CD14-positive monocyte (primary cell): ENCODE results near the gene RREB1. TPM values are rescaled to one million over a fixed set of nuclear protein-coding genes. Genes with fewer than 3 reads are reported as not detected.

Source experiments
- DNase-seq, 3 donors: peaks; one replicate each; pipeline ENCODE4 v3.0.0-alpha.2; 2011 to 2022
- H2AFZ ChIP-seq: 2 replicates; pipeline ENCODE4 v1.6.0; 2012; ENCODE audit warnings: mild to moderate bottlenecking, low read depth, low read length, inconsistent platforms; ENCODE audit not compliant: insufficient read depth, poor library complexity, severe bottlenecking
- H3K27ac ChIP-seq, 2 donors: 1 replicate in 1 of 2; 2 replicates in 1 of 2; pipeline ENCODE4 v1.5.1; 2012 to 2013; ENCODE audit warnings: low read length in 2 of 2, control low read depth in 1 of 2, inconsistent platforms in 1 of 2, low read depth in 1 of 2, mild to moderate bottlenecking in 1 of 2
- H3K27me3 ChIP-seq, 2 donors: one replicate each; pipeline versions ENCODE4 v1.6.0 to v1.6.1; 2011 to 2013; ENCODE audit warnings: low read length in 2 of 2; ENCODE audit not compliant: control insufficient read depth in 2 of 2, insufficient read depth in 2 of 2
- H3K36me3 ChIP-seq, 2 donors: replicated peaks in 1 of 2; 1 replicate in 1 of 2; 2 replicates in 1 of 2; pipeline versions ENCODE4 v1.5.1 to v1.6.1; 2012 to 2013; ENCODE audit warnings: low read length in 2 of 2, control low read depth in 1 of 2, inconsistent platforms in 1 of 2, mild to moderate bottlenecking in 1 of 2; ENCODE audit not compliant: insufficient read depth in 2 of 2, control insufficient read depth in 1 of 2
- H3K4me1 ChIP-seq, 2 donors: 1 replicate in 1 of 2; 2 replicates in 1 of 2; pipeline versions ENCODE4 v1.5.1 to v1.6.1; 2012 to 2013; ENCODE audit warnings: low read length in 2 of 2, control low read depth in 1 of 2, inconsistent platforms in 1 of 2, mild to moderate bottlenecking in 1 of 2, moderate library complexity in 1 of 2; ENCODE audit not compliant: insufficient read depth in 2 of 2, control insufficient read depth in 1 of 2
- H3K4me2 ChIP-seq: replicated peaks from 2 replicates; pipeline ENCODE3; 2012; ENCODE audit warnings: low read length, moderate library complexity, mild to moderate bottlenecking; ENCODE audit not compliant: poor library complexity, severe bottlenecking; ENCODE audit errors: extremely low read depth
- H3K4me3 ChIP-seq, 3 experiments: fragments of 200-600 bp in 1 of 3; sonication (generic) in 1 of 3; replicated peaks in 1 of 3; 1 replicate in 2 of 3; 2 replicates in 1 of 3; pipeline ENCODE4 v1.5.1; 2011 to 2013; ENCODE audit warnings: low read length in 3 of 3, mild to moderate bottlenecking in 3 of 3, control low read depth in 2 of 3, low read depth in 2 of 3, inconsistent platforms in 1 of 3, moderate library complexity in 1 of 3
- H3K79me2 ChIP-seq: 2 replicates; pipeline ENCODE4 v1.6.0; 2012; ENCODE audit warnings: mild to moderate bottlenecking, control low read depth, inconsistent platforms, low read length, moderate library complexity; ENCODE audit not compliant: insufficient read depth
- H3K9ac ChIP-seq: 2 replicates; pipeline ENCODE4 v1.6.0; 2017; ENCODE audit warnings: low read length, mild to moderate bottlenecking; ENCODE audit not compliant: insufficient read depth, poor library complexity, severe bottlenecking
- H3K9me3 ChIP-seq, 2 donors: replicated peaks in 1 of 2; 1 replicate in 1 of 2; 2 replicates in 1 of 2; pipeline versions ENCODE4 v1.5.1 to v1.6.1; 2012 to 2013; ENCODE audit warnings: low read length in 2 of 2, control low read depth in 1 of 2; ENCODE audit not compliant: control insufficient read depth in 1 of 2, insufficient read depth in 1 of 2
- H4K20me1 ChIP-seq: 2 replicates; pipeline ENCODE4 v1.6.0; 2012; ENCODE audit warnings: mild to moderate bottlenecking, low read length, control low read depth, moderate library complexity; ENCODE audit not compliant: insufficient read depth
- H3K27ac Mint-ChIP-seq, 7 donors: one replicate each; pipeline ENCODE4 v1.8.0; 2020; ENCODE audit warnings: mild to moderate bottlenecking in 7 of 7, mixed read lengths in 7 of 7, moderate library complexity in 6 of 7, inconsistent platforms in 2 of 7
- H3K27me3 Mint-ChIP-seq, 3 donors: one replicate each; pipeline ENCODE4 v1.8.0; 2021 to 2022; ENCODE audit warnings: low read depth in 3 of 3, mild to moderate bottlenecking in 3 of 3, mixed read lengths in 3 of 3, moderate library complexity in 3 of 3, inconsistent platforms in 1 of 3
- H3K36me3 Mint-ChIP-seq, 2 donors: one replicate each; pipeline ENCODE4 v1.8.0; 2020; ENCODE audit warnings: mixed read lengths in 2 of 2, inconsistent platforms in 1 of 2, mild to moderate bottlenecking in 1 of 2
- H3K4me1 Mint-ChIP-seq: one replicate; pipeline ENCODE4 v1.8.0; 2020; ENCODE audit warnings: mild to moderate bottlenecking, mixed read lengths
- H3K4me3 Mint-ChIP-seq, 2 donors: one replicate each; pipeline ENCODE4 v1.8.0; 2020; ENCODE audit warnings: mild to moderate bottlenecking in 2 of 2, mixed read lengths in 2 of 2, moderate library complexity in 1 of 2
- H3K9me3 Mint-ChIP-seq, 7 donors: one replicate each; pipeline ENCODE4 v1.8.0; 2020 to 2022; ENCODE audit warnings: mixed read lengths in 7 of 7, mild to moderate bottlenecking in 6 of 7, moderate library complexity in 6 of 7, inconsistent platforms in 2 of 7
- WGBS: methylation state at CpG from one replicate; pipeline ENCODE4 v1.1.5; 2013; ENCODE audit warnings: missing lambda C conversion rate; ENCODE audit not compliant: insufficient coverage; 5-methylcytosine and 5-hydroxymethylcytosine counted together
- intact Hi-C, 2 donors: fragments of 100-400 bp; cut with micrococcal nuclease; formaldehyde crosslinking; loops; one replicate each; pipeline versions ENCODE4 v1.15.0 to v1.15.1; 2023
- polyA plus RNA-seq, 3 donors: library from polyadenylated mRNA; depleted of rRNA in 1 of 3; unstranded in 2 of 3; stranded (reverse) in 1 of 3; fragments of 300-500 nt in 2 of 3; fragments of >200 nt in 1 of 3; fragmentation: Illumina TruSeq in 2 of 3; gene quantifications; 1 replicate in 2 of 3; 2 replicates in 1 of 3; pipeline ENCODE4 v1.2.3, GENCODE V29; 2012 to 2021
- TF ChIP-seq, protein P1 (sequence below): fragments of 200-600 bp; IDR thresholded peaks from one replicate; pipeline ENCODE4 v1.8.0; 2022; ENCODE audit warnings: antibody characterized with exemption, mild to moderate bottlenecking

RREB1 gene
- polyA plus RNA-seq, 3 donors: 2.1 to 15.3 (median 5.6) TPM

DNA sequence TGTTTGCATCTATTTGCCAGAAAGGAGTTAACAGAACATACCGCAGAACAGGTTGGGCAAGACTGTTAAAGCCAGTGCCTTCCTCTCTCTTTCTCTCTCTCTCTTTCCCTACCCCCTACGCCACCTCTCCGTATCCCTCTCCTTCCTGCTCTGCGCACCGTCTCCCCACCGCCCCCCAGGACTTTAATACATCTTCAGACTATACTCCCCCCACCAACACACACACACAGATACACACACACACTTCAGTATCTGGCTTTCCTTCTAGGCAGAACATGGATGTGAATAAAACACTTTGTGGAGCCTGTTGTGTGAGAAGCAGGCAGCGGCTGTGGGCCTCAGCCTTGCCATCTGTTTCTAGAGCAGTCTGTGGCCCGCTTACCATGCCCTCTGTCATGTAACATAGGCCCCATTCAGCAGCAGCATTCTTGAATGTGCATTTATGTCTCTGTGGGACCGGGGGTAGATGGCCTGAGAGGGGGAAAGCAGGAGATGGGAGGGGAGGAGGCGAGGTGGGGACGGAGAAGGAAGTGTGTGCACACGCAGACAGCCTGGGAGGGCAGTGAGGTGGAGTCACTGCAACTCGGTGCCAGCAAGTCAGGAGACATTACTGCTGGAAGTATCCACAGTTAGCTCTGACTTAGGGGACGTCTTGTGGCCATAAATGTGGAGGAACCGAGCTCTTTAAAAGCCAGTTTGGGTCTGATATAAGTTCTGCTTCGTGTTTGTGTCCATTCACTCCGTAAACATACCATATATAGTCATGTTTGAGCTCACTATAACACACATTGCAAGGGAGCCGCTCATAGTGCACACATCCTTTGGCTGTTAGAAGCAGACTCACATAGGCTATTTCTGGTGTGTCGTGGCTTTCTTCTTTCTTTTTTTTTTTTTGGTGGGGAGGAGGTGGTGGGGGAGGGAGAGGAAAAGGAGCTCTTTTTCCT lies 38.4 kb downstream of the RREB1 start:
- peak overlapping the region; percentile 35 for H3K9ac ChIP-seq
- H3K79me2 ChIP-seq: peaks cover 100% of the 10 kb centered on the region
- TF ChIP-seq, protein P1, sequence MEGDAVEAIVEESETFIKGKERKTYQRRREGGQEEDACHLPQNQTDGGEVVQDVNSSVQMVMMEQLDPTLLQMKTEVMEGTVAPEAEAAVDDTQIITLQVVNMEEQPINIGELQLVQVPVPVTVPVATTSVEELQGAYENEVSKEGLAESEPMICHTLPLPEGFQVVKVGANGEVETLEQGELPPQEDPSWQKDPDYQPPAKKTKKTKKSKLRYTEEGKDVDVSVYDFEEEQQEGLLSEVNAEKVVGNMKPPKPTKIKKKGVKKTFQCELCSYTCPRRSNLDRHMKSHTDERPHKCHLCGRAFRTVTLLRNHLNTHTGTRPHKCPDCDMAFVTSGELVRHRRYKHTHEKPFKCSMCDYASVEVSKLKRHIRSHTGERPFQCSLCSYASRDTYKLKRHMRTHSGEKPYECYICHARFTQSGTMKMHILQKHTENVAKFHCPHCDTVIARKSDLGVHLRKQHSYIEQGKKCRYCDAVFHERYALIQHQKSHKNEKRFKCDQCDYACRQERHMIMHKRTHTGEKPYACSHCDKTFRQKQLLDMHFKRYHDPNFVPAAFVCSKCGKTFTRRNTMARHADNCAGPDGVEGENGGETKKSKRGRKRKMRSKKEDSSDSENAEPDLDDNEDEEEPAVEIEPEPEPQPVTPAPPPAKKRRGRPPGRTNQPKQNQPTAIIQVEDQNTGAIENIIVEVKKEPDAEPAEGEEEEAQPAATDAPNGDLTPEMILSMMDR: no peak
- peak overlapping the region in 1 of 3 experiments; percentile 47 for H3K4me3 ChIP-seq
- no peaks in the 10 kb centered on the region for H3K27me3 ChIP-seq
- Mint-ChIP-seq H3K36me3 (peaks cover 10 to 14% of the 10 kb centered on the region in 2 donors), H3K27ac (peak overlapping the region; percentile 84 to 97 (median 95)), H3K4me1 (peaks cover 76% of the 10 kb centered on the region), H3K4me3 (peak overlapping the region; percentile 66 to 67), H3K9me3 (no peaks in the 10 kb centered on the region), H3K27me3 (peaks cover 0 to 2% (median 0%) of the 10 kb centered on the region in 3 donors)
- H4K20me1 ChIP-seq: peaks cover 96% of the 10 kb centered on the region
- peak overlapping the region; percentile 31 for H2AFZ ChIP-seq
- WGBS: 1% methylated on average over 10 of the region's 19 CpGs
- intact Hi-C loops: loop anchor here (2.0 to 5.0 kb wide), 2 partner anchors 39 to 43 kb away; partner anchors contain the start of gene RREB1 (in 1 of the 2)
- peak; percentile 58 to 66 (median 65) for DNase-seq
- peak overlapping the region; percentile 83 to 87 for H3K27ac ChIP-seq
- peaks cover 38 to 63% of the 10 kb centered on the region in 2 donors for H3K4me1 ChIP-seq
- H3K4me2 ChIP-seq: peak overlapping the region; percentile 69
- no peaks in the 10 kb centered on the region for H3K9me3 ChIP-seq
- H3K36me3 ChIP-seq: no peaks in the 10 kb centered on the region

DNA sequence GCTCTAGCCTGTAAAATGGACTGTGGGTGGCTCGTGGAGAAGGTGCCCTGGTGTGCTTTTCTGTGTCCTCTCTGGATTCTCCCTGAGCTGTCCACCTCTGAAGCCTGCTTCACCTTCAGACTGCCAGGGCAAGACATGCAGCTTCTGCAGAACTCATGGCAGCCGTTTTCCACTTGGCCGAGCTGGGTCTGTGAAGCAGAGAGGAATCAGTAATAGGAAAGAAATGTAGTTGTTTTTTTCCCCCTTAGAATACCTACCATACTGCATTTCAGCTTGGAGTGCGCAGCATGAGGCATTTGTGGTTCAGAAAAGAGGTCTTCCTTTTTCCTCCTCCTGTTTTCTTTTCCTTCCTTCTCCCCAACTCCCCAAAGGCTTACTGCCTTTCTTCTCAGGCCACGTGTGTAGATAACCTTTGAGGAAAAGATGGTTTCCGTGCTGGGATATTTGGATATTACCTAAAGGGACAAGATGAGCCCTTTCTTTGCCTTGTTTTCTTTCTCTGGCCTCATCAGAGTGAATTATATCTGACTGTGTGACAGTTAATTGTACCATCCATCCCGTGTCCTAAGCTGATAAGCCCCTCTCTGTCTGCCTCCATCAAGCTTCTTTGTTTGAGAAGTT lies 39.4 kb downstream of the RREB1 start:
- no peak for DNase-seq
- peaks cover 99% of the 10 kb centered on the region for H4K20me1 ChIP-seq
- no peak overlapping the region for H2AFZ ChIP-seq
- Mint-ChIP-seq H3K27me3 (peaks cover 0 to 2% (median 0%) of the 10 kb centered on the region in 3 donors), H3K4me1 (peaks cover 80% of the 10 kb centered on the region), H3K4me3 (peak overlapping the region; percentile 10 to 67), H3K9me3 (no peaks in the 10 kb centered on the region), H3K27ac (peak overlapping the region; percentile 83 to 97 (median 92)), H3K36me3 (peaks cover 10 to 14% of the 10 kb centered on the region in 2 donors)
- H3K9me3 ChIP-seq: no peaks in the 10 kb centered on the region
- H3K27ac ChIP-seq: peak overlapping the region in 1 of 2 donors; percentile 87
- no peaks in the 10 kb centered on the region for H3K36me3 ChIP-seq
- H3K4me1 ChIP-seq: peaks cover 33 to 56% of the 10 kb centered on the region in 2 donors
- peaks cover 100% of the 10 kb centered on the region for H3K79me2 ChIP-seq
- no peaks in the 10 kb centered on the region for H3K27me3 ChIP-seq
- TF ChIP-seq, protein P1: no peak
- intact Hi-C loops: loop anchor here in 1 of 2 donors (5.0 kb wide), 1 partner anchor 40 kb away; the partner anchor contains the start of gene RREB1
- WGBS: 50% methylated on average over 1 of the region's 7 CpGs
- H3K4me2 ChIP-seq: peak overlapping the region; percentile 69
- peak overlapping the region; percentile 35 for H3K9ac ChIP-seq
- H3K4me3 ChIP-seq: peak overlapping the region in 1 of 3 experiments; percentile 47
